Renal pelvis (tissue), 4 donors: ENCODE results near the gene MOB3C. TPM values are rescaled to one million over a fixed set of nuclear protein-coding genes. Genes with fewer than 3 reads are reported as not detected.

Source experiments
- DNase-seq: peaks from one replicate; pipeline ENCODE4 v3.0.0-alpha.2; 2013
- polyA plus RNA-seq, 3 donors: library from polyadenylated mRNA; unstranded; fragments of 120-200 nt; gene quantifications; one replicate each; pipeline ENCODE4 v1.2.1, GENCODE V29; 2013; ENCODE audit not compliant: insufficient read length in 3 of 3

The MOB3C gene
- polyA plus RNA-seq, 3 donors = 11.3 to 13.0 (median 12.3) TPM

GRCh38 chr1:46581681-46582455, 34.7 kb downstream of the MOB3C start:
- no peak for DNase-seq

DNA sequence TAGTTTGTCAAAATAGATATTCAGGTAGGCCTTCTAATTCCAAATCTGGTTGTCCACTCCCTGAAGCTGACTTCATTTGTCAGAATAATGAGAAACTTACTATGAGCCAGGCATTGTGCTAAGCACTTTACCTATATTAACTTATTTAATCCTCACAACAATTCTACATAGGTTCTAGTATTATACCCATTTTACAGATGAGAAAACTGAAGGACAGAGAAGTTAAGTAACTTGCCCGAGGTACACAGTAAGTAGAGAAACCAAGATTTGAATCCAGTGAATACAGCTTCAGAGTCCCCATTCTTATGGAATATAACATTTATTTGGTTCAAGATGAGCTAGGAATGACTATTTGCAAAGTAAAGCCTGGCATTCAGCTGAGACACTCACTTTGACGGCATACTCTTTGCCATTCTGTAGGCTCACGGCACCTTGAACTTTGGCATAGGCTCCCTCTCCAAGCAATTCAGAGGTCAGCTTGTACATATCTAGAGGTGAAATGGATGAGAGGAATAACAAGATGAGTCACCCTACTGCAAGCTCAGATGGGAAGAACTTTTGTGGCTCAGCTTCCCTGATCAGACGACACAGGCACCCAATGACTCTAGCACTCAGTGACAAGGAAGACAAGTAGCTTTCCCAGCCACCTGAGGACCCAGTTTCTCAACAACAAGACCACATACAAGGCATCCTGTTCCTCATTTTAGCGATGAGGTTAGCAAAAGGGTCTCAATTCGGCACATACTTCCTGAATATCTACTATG, 36.3 kb downstream of the MOB3C start:
- DNase-seq = no peak

DNA sequence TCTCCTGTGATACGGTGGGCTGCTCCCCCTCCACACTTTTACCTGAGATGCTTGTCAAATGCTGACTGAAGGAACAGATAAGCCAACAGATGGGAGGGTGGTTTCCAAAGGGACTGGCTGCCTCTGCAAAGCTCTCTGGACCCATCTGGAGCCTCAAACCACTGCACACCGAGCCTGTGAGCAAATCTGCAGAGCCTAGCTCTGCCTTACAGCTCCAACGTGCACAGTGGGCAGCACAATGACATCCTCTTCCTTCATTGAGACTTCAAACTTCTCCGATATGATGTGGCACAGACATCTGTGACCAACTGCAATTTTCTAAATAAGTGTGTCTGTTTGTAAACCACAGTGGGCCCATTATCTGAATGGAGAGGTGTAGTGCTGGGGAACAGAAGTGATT, 38.9 kb downstream of the MOB3C start:
- no peak for DNase-seq

DNA sequence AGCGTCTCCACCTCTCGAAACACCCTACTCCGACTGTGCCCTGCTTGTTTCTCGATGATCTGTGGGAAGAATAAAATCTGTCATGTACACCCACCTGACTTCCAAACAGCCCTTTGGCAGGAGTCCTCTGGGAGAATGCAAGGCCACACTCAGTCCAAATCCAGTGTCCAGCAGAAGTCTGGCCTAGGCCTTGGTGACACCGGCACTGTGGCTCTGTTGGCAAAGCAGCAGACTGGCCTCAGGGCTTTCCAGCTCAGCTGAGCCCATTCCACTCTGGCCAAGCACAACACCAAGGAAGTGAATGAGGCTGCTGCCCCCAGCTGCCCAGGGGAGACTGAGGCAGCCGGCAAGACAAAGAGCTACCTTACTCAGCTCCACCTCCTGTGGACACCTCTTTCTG, 40.0 kb downstream of the MOB3C start:
- no peak for DNase-seq

- DNase-seq = no peak
These were observed 40.8 kb downstream of the MOB3C start for GRCh38 chr1:46575778-46576177.

- peak; percentile 27 for DNase-seq
These were observed 41.3 kb downstream of the MOB3C start for GRCh38 chr1:46575300-46575699.

GRCh38 chr1:46571691-46572225, 44.9 kb downstream of the MOB3C start:
- no peak for DNase-seq

GRCh38 chr1:46569884-46570725, 46.5 kb downstream of the MOB3C start:
- DNase-seq = peak; percentile 57

- no peak for DNase-seq
These were observed 47.5 kb downstream of the MOB3C start for GRCh38 chr1:46569116-46569515.

DNA sequence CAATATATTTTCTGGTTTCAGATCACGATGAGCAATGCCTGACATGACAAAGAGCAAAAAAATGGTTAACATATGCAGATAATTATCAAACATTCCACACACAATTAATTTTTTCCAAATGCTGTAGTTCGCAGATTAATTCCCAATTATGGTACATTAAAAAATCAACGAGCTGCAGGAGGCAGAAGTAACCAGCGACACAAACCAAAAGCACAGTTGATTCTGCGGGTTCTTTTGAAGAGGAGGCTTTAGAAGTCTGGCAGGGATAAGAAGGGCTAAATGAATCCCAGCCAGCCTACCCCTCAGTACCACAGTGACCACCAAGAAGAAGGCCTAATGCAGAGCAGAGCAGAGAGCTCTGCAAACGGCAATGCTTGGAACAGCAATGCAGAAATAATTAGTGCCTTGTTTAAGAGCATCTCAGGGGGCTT, 48.1 kb downstream of the MOB3C start:
- DNase-seq = no peak

GRCh38 chr1:46563341-46563740, 53.3 kb downstream of the MOB3C start:
- no peak for DNase-seq

DNA sequence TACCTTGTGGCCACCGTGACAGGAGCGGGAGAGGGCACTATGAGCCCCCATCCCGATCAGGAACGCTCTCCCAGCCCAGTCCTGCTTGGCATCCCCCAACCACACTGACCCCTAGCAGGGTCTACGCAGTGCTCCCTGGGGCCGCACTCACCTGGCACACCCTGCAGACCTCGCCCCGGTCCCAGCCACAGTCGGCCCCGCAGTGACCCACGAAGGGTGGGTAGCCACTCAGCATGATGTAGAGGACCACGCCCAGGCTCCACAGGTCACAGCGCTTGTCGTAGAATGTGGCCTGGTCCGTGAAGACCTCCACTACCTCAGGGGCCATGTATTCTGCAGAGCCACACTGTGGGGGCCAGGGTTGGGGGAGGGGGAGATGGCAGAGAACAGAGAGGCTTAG, 54.1 kb downstream of the MOB3C start:
- DNase-seq = no peak

GRCh38 chr1:46558966-46559365, 57.6 kb downstream of the MOB3C start:
- no peak for DNase-seq

GRCh38 chr1:46558141-46558963, 58.3 kb downstream of the MOB3C start:
- DNase-seq = no peak

Other genes starting within 250 kb of the MOB3C start
- 10 to 100 TPM; 26.9 to 33.1 (median 33.0) TPM for gene FAAH, start 222.5 kb downstream of the MOB3C start, polyA plus RNA-seq
- gene DMBX1, start 127.0 kb downstream of the MOB3C start, polyA plus RNA-seq = under 1 TPM in 1 of 3 donors, not detected in 2; 0.06 TPM
- not detected for gene KNCN, start 65.2 kb downstream of the MOB3C start, polyA plus RNA-seq
- gene MKNK1, start 12.5 kb downstream of the MOB3C start, polyA plus RNA-seq = 10 to 100 TPM; 20.8 to 46.9 (median 42.0) TPM
- gene ATPAF1, start 51.6 kb upstream of the MOB3C start, polyA plus RNA-seq = 100 to 1,000 TPM in 1 of 3 donors, 10 to 100 TPM in 2; 87.4 to 108 (median 99.3) TPM
- under 1 TPM; 0.17 to 0.55 (median 0.34) TPM for gene TEX38, start 55.0 kb upstream of the MOB3C start, polyA plus RNA-seq
- 100 to 1,000 TPM in 1 of 3 donors, 10 to 100 TPM in 2; 87.2 to 110 (median 88.9) TPM for gene EFCAB14, start 102.3 kb upstream of the MOB3C start, polyA plus RNA-seq
- 1 to 10 TPM; 2.2 to 3.9 (median 3.1) TPM for gene CYP4B1, start 182.2 kb upstream of the MOB3C start, polyA plus RNA-seq